PC-9 (cell line): Measurements from ENCODE around the gene ORC5. TPM values are rescaled to one million over a fixed set of nuclear protein-coding genes. Genes with fewer than 3 reads are reported as not detected.

Experiments used
- BruUV-seq: library from RNA; stranded (reverse); fragments of 400-500 nt; replicated peaks from 2 replicates; lab custom pipeline; 2021; lab: Mats Ljungman, UMichigan
- CTCF ChIA-PET: fragments of 300-600 bp; sonication (Branson Sonifier 250); formaldehyde crosslinking; loops from one replicate; lab custom pipeline; 2022; ENCODE audit warnings: antibody characterized with exemption; lab: Charles Lee
- POLR2A ChIA-PET: fragments of 300-600 bp; sonication (Branson Sonifier 250); formaldehyde crosslinking; loops from one replicate; lab custom pipeline; 2022; ENCODE audit warnings: antibody characterized with exemption; ENCODE audit not compliant: unreplicated experiment; lab: Charles Lee
- DNase-seq, 2 experiments: peaks; one replicate each; pipeline versions ENCODE4 v3.0.0 to v3.0.0-alpha.2; 2015 to 2022; ENCODE audit warnings: mixed read lengths in 1 of 2
- H2AFZ ChIP-seq: fragments of 200-600 bp; sonication (generic); 2 replicates; pipeline ENCODE4 v1.8.1; 2017; ENCODE audit warnings: antibody characterized with exemption
- H3F3A ChIP-seq: fragments of 200-600 bp; sonication (generic); 2 replicates; pipeline ENCODE4 v1.8.1; 2017; ENCODE audit warnings: antibody characterized with exemption, mild to moderate bottlenecking, low read depth; ENCODE audit not compliant: insufficient read depth
- H3K27ac ChIP-seq: fragments of 200-600 bp; sonication (generic); 2 replicates; pipeline ENCODE4 v1.6.1; 2016; ENCODE audit warnings: mixed run types
- H3K27me3 ChIP-seq: fragments of 200-600 bp; sonication (generic); 2 replicates; pipeline ENCODE4 v1.6.1; 2016; ENCODE audit warnings: low read depth, mixed run types; ENCODE audit not compliant: insufficient read depth
- H3K36me3 ChIP-seq: fragments of 200-600 bp; sonication (generic); 2 replicates; pipeline ENCODE4 v1.6.1; 2016; ENCODE audit warnings: low read depth, mixed run types
- H3K4me1 ChIP-seq: fragments of 200-600 bp; sonication (generic); replicated peaks from 2 replicates; pipeline ENCODE4 v1.6.1; 2016; ENCODE audit warnings: mixed run types; ENCODE audit not compliant: insufficient read depth
- H3K4me2 ChIP-seq: fragments of 200-600 bp; sonication (generic); 2 replicates; pipeline ENCODE4 v1.6.1; 2017; ENCODE audit warnings: mixed run types
- H3K4me3 ChIP-seq: fragments of 200-600 bp; sonication (generic); 2 replicates; pipeline ENCODE4 v1.6.1; 2016; ENCODE audit warnings: mixed run types
- H3K79me2 ChIP-seq: fragments of 200-600 bp; sonication (generic); 2 replicates; pipeline ENCODE4 v1.6.1; 2017; ENCODE audit warnings: low read depth, mixed run types
- H3K9me2 ChIP-seq: fragments of 200-600 bp; sonication (generic); 2 replicates; pipeline ENCODE4 v1.8.1; 2017; ENCODE audit warnings: mild to moderate bottlenecking; ENCODE audit not compliant: insufficient read depth
- H3K9me3 ChIP-seq: fragments of 200-600 bp; sonication (generic); 2 replicates; pipeline ENCODE4 v1.8.1; 2016; ENCODE audit warnings: low read depth; ENCODE audit not compliant: insufficient read depth
- H4K20me1 ChIP-seq: fragments of 200-600 bp; sonication (generic); 2 replicates; pipeline ENCODE4 v1.8.1; 2017; ENCODE audit not compliant: insufficient read depth
- CTCF ChIP-seq: fragments of 200-600 bp; sonication (generic); conservative IDR thresholded peaks from 2 replicates; pipeline ENCODE4 v1.6.1; 2017; ENCODE audit warnings: mixed run types, antibody characterized with exemption, mild to moderate bottlenecking, moderate library complexity
- EZH2 ChIP-seq: fragments of 200-600 bp; sonication (generic); IDR thresholded peaks from 2 replicates; pipeline ENCODE4 v1.8.0; 2017; ENCODE audit warnings: antibody characterized with exemption, low read depth
- intact Hi-C: fragments of 100-400 bp; cut with micrococcal nuclease; formaldehyde crosslinking; loops from one replicate; pipeline ENCODE4 v1.10.0; 2022; ENCODE audit not compliant: unreplicated experiment
- total RNA-seq: library from RNA; stranded (reverse); gene quantifications from 2 replicates; pipeline ENCODE4 v1.2.3, GENCODE V29; 2021

Gene ORC5
- total RNA-seq, 1 experiment from 2014 or later = 22.9 TPM

- H3K9me2 ChIP-seq = no peaks in the 10 kb centered on the region
- no peak for DNase-seq
- no TSS peak for BruUV-seq
- no peak overlapping the region for H3K4me2 ChIP-seq
- no peak overlapping the region for H3K4me3 ChIP-seq
- H3K36me3 ChIP-seq = no peaks in the 10 kb centered on the region
- no peak overlapping the region for H3K27ac ChIP-seq
- peaks cover 54% of the 10 kb centered on the region for H3K27me3 ChIP-seq
- TF ChIP-seq CTCF (no peak), EZH2 (no peak)
- POLR2A ChIA-PET = no interaction called here
- H3K79me2 ChIP-seq = no peaks in the 10 kb centered on the region
- H3K4me1 ChIP-seq = no peaks in the 10 kb centered on the region
- CTCF ChIA-PET = no interaction called here
- H3K9me3 ChIP-seq = no peaks in the 10 kb centered on the region
- no peak overlapping the region for H2AFZ ChIP-seq
- H3F3A ChIP-seq = no peaks in the 10 kb centered on the region
- intact Hi-C loops = no loop called here
- no peaks in the 10 kb centered on the region for H4K20me1 ChIP-seq
Observed at GRCh38 chr7:104089612-104090011, 118.2 kb downstream of the ORC5 start.

GRCh38 chr7:104089061-104089460 lies 118.8 kb downstream of the ORC5 start:
- intact Hi-C loops = no loop called here
- TF ChIP-seq EZH2 (no peak), CTCF (no peak)
- ChIA-PET CTCF (no interaction called here), POLR2A (no interaction called here)
- Histone ChIP-seq H3K9me3 (no peaks in the 10 kb centered on the region), H3K9me2 (no peaks in the 10 kb centered on the region), H3K4me1 (no peaks in the 10 kb centered on the region), H3K79me2 (no peaks in the 10 kb centered on the region), H3K4me3 (no peak overlapping the region), H3K27ac (no peak overlapping the region), H2AFZ (no peak overlapping the region), H3F3A (no peaks in the 10 kb centered on the region), H4K20me1 (no peaks in the 10 kb centered on the region), H3K27me3 (peaks cover 49% of the 10 kb centered on the region), H3K36me3 (no peaks in the 10 kb centered on the region), H3K4me2 (no peak overlapping the region)
- BruUV-seq = no TSS peak
- DNase-seq = no peak

Other genes with a start within 250 kb of the ORC5 start
- gene RELN, start 218.4 kb downstream of the ORC5 start, total RNA-seq = 0.08 and 0.48 TPM in 2 replicates
- gene LHFPL3, start 120.6 kb upstream of the ORC5 start, total RNA-seq = not detected in 2 replicates